Cerebellar nuclear complex (tissue), 1 donor: Measurements from ENCODE around the gene UBR4.

Experiments
- DNase-seq, 2 experiments: peaks; one replicate each; lab custom pipeline; 2025; lab: John Stamatoyannopoulos, UW

UBR4 gene

GRCh38 chr1:19089524-19089923 lies 120.5 kb downstream of the UBR4 start:
- DNase-seq = no peak

DNA sequence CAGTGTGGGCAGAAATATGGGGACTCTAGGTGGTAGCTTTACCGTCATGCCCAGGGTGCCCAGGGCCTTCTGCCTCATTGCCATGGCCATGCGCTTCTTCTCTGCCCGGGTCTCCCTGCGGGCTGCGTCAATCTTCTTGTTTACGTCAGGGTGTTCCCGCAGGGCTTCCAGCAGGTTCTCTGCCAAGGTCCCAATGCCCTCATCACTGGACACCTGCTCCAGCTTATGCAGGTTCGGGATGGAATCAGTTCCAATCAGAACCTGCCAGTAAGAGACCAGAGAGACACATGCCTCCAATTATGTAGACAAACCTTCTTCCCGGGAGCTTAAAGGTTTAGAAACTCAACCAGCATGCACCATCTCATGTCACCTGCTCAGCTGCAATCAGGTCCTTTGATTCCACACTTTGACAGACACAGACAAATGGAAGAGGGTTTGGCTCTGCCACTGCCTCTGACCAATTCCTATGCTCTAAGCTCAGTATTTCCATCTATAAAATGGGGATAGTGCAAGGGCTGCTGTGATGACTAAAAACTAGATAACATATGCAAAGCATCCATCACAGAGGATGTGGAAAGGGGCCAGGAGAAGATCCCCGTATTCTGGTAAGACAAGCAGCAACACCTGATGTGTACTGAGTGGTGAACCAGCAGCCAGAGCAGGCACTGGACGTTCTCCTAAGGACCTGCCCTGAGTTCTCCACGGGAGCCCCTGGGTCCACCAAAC lies 121.2 kb downstream of the UBR4 start:
- peak in 1 of 2 experiments; percentile 67 for DNase-seq

DNA sequence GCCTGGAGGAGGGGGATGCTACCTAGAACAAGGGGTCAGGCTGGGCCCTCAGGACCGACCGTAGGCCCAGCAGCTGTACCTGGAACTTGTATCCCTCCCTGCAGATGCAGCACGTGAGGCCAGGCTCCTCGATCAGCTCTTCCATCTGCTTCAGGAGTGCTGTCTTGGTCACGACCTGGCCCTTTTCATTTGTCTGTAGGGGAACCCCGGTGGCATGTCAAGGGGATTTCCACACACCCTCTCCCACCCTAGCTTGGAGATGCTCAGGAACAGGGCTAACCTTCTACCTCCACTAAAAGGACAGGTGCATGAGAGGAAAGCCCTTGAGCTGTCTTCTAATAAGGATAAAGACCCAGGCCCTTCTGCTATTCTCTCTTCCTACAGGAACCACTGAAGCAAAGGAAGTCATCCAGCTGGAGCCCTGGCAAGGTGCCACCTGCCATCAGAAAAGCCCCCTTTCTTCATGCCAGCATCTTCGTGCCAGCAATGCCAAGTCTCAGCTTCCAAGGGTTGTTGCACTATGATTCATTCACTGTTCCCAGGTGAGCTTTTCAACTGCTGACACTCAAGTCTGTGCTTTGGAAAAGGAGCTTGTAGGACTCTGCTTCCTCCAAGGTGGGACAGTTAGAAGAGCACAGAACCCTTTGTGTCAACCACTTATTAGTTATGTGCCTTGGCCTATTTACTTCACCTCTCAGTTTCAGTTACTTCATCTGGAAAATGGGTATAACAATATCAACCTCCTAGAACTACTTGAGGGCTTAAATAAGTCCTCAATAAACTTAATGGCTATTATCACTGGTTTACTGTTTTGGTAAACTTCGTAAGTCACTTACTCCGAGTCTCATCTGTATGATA lies 122.1 kb downstream of the UBR4 start:
- DNase-seq = no peak

DNA sequence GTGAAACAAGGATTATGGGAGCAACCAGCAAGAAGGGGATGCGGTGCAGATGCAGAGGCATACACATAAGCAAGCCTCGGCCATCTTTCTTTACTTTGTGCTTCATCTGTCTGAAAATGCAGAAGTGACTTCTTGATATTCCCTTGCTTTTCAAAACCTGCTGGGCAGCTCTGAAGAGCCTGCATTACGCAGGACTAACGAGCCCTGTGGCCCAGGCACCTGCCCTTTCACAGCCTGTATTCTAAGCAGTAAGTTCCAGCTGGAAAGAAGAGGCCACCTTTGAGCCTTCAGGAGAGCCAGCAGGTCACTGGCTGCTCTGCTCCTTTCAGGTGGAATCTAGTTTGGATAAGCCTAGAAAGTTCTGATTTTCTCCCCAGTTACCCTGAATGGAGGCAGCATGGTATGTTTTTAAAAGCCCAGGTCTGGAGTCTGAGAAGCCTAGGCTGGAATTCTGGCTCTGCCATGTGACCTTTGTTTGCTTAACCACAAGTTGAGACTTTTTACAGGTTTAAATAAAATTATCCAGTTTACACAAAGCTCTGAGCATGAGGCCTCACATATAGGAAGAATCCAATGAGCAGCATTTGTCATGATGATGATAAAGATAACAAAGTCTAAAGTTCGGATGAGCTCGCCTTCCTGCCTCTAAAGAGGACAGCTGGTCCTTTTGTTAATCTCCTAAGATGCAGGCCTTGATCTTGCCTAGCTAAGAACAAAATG lies 122.9 kb downstream of the UBR4 start:
- DNase-seq = no peak

- DNase-seq = peak in 1 of 2 experiments; percentile 22
Observed at GRCh38 chr1:19086176-19086875, 123.7 kb downstream of the UBR4 start.

DNA sequence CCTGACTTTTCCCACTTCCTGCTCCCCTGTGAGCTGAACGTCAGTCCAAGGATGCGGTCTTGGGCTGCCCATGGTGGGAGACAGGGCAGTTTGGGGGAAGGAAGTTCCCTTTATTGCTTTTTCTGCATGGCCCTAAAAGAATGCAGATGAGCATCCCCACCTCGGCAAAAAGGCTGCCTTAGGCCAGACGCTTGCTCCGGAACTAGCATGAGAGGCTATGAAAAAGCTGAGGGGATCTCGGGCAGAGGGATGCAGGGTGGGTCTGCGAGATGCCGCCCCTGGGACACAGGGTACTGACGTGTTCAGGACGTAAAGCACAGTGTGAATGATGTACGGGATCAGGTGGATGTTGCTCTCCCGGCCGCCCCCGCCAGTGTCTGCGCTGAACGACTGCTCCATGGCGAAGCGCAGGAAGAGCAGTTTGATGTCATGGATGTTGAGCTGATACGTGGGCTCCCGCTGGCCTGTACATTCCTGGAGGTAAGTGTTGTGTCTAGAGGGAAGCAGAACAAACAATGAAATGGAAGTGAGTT lies 125.8 kb downstream of the UBR4 start:
- no peak for DNase-seq

GRCh38 chr1:19083081-19083480 lies 127.0 kb downstream of the UBR4 start:
- DNase-seq = no peak

- DNase-seq = no peak
Observed at GRCh38 chr1:19081218-19081893, 128.7 kb downstream of the UBR4 start.

DNA sequence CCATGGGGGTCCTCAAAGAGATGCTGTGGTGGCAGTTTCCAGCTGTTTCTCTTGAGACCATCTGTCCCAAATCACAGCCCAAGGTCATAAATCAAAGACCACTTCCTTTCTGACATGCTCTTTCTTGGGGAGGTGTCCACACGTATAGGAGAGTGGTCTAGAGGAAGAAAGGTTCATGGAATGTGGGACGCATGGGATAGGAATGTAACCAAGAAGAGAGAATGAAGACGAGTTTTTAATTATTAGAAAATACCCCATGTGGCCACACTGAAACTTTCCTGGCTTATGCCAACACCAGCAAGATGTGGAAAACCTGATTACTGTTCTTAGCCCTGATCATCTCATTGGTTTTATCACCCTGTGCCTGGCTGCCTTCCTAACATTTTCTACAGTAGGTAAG lies 129.3 kb downstream of the UBR4 start:
- DNase-seq = no peak

- no peak for DNase-seq
Observed at GRCh38 chr1:19079541-19080472, 130.3 kb downstream of the UBR4 start.

- no peak for DNase-seq
Observed at GRCh38 chr1:19078536-19078935, 131.5 kb downstream of the UBR4 start.

- DNase-seq = no peak
Observed at GRCh38 chr1:19076841-19077616, 133.0 kb downstream of the UBR4 start.

- no peak for DNase-seq
Observed at GRCh38 chr1:19074902-19075721, 135.0 kb downstream of the UBR4 start.

- DNase-seq = no peak
Observed at GRCh38 chr1:19074361-19074901, 135.6 kb downstream of the UBR4 start.

- no peak for DNase-seq
Observed at GRCh38 chr1:19073311-19074186, 136.5 kb downstream of the UBR4 start.

GRCh38 chr1:19072285-19072981 lies 137.6 kb downstream of the UBR4 start:
- no peak for DNase-seq
